Fibroblast of lung (primary cell): Measurements from ENCODE around the gene MKRN2. TPM values are rescaled to one million over a fixed set of nuclear protein-coding genes. Genes with fewer than 3 reads are reported as not detected.

Experiments
- DNase-seq, 2 donors: peaks; one replicate each; pipeline versions ENCODE4 v3.0.0 to v3.0.0-alpha.2; 2010; ENCODE audit warnings: low read depth in 2 of 2
- H2AFZ ChIP-seq: 2 replicates; pipeline ENCODE4 v1.5.1; 2012; ENCODE audit warnings: low read length, control low read depth, inconsistent platforms
- H3K27ac ChIP-seq: 2 replicates; pipeline ENCODE4 v1.5.1; 2011; ENCODE audit warnings: low read length, control low read depth; ENCODE audit not compliant: insufficient read depth
- H3K27me3 ChIP-seq: 2 replicates; pipeline ENCODE4 v1.5.1; 2011; ENCODE audit warnings: mild to moderate bottlenecking, low read length; ENCODE audit not compliant: control insufficient read depth, insufficient read depth
- H3K36me3 ChIP-seq: 2 replicates; pipeline ENCODE4 v1.5.1; 2011; ENCODE audit warnings: low read length; ENCODE audit not compliant: control insufficient read depth, insufficient read depth
- H3K4me1 ChIP-seq: 2 replicates; pipeline ENCODE4 v1.5.1; 2011; ENCODE audit warnings: low read length; ENCODE audit not compliant: control insufficient read depth, insufficient read depth; ENCODE audit errors: extremely low read depth
- H3K4me2 ChIP-seq: 2 replicates; pipeline ENCODE4 v1.5.1; 2011; ENCODE audit warnings: low read length, control low read depth; ENCODE audit not compliant: insufficient read depth; ENCODE audit errors: extremely low read depth
- H3K4me3 ChIP-seq, 4 experiments: fragments of 200-600 bp in 1 of 4; sonication (generic) in 1 of 4; replicated peaks in 1 of 4; 2 replicates each; pipeline ENCODE4 v1.5.1; 2011 to 2016; ENCODE audit warnings: low read length in 4 of 4, low read depth in 3 of 4, mild to moderate bottlenecking in 3 of 4, control low read depth in 2 of 4, inconsistent platforms in 1 of 4, mixed read lengths in 1 of 4; ENCODE audit not compliant: insufficient read depth in 1 of 4; ENCODE audit errors: control extremely low read depth in 1 of 4
- H3K79me2 ChIP-seq: 2 replicates; pipeline ENCODE4 v1.5.1; 2012; ENCODE audit warnings: mild to moderate bottlenecking, low read length, inconsistent platforms; ENCODE audit not compliant: control insufficient read depth, insufficient read depth
- H3K9ac ChIP-seq: 2 replicates; pipeline ENCODE4 v1.5.1; 2011; ENCODE audit warnings: mild to moderate bottlenecking, low read length, control low read depth; ENCODE audit not compliant: insufficient read depth
- H3K9me3 ChIP-seq: 2 replicates; pipeline ENCODE4 v1.5.1; 2012; ENCODE audit warnings: low read depth, low read length; ENCODE audit not compliant: control insufficient read depth, insufficient read depth
- H4K20me1 ChIP-seq: 2 replicates; pipeline ENCODE4 v1.5.1; 2011; ENCODE audit warnings: low read length; ENCODE audit not compliant: control insufficient read depth, insufficient read depth; ENCODE audit errors: extremely low read depth
- CTCF ChIP-seq, 2 donors: IDR thresholded peaks in 1 of 2; conservative IDR thresholded peaks in 1 of 2; 1 replicate in 1 of 2; 2 replicates in 1 of 2; pipeline ENCODE4 v1.5.1; 2011 to 2012; ENCODE audit warnings: low read length in 2 of 2, control low read depth in 1 of 2, inconsistent platforms in 1 of 2, low read depth in 1 of 2, mild to moderate bottlenecking in 1 of 2
- EZH2 ChIP-seq: IDR thresholded peaks from 2 replicates; pipeline ENCODE4 v1.5.1; 2012; ENCODE audit warnings: low read length, control low read depth, mild to moderate bottlenecking; ENCODE audit errors: missing control alignments
- polyA plus RNA-seq, 2 donors: library from polyadenylated mRNA; depleted of rRNA in 1 of 2; stranded (reverse) in 1 of 2; unstranded in 1 of 2; fragments of >200 nt; gene quantifications; 2 replicates each; pipeline ENCODE4 v1.2.1, GENCODE V29; 2011 to 2012; ENCODE audit warnings: missing spikeins in 1 of 2
- total RNA-seq: library from RNA; depleted of rRNA; stranded (reverse); fragments of >200 nt; gene quantifications from 2 replicates; pipeline ENCODE4 v1.2.1, GENCODE V29; 2014

The MKRN2 gene
- total and polyA plus RNA-seq, 2 donors (not counting 1 experiment from before 2014, with no cell fraction given), result 37.7 to 48.1 TPM

- Histone ChIP-seq H3K27ac (no peak overlapping the region), H3K9ac (no peak overlapping the region), H3K36me3 (no peaks in the 10 kb centered on the region), H3K79me2 (no peaks in the 10 kb centered on the region), H2AFZ (no peak overlapping the region), H3K4me1 (no peaks in the 10 kb centered on the region), H3K4me2 (no peak overlapping the region), H3K27me3 (no peaks in the 10 kb centered on the region), H4K20me1 (no peaks in the 10 kb centered on the region), H3K4me3 (no peak overlapping the region), H3K9me3 (no peaks in the 10 kb centered on the region)
- TF ChIP-seq CTCF (conservative IDR thresholded peaks at IDR 0.05 in 1 of 2, IDR thresholded peaks at IDR 0.05 in 1 of 2; ENCODE audit: low read depth in 1 of 2, low read length in 2 of 2) (no peak), EZH2 (no peak)
- DNase-seq, result no peak
Observed at GRCh38 chr3:12544652-12545472, 12.0 kb upstream of the MKRN2 start.

GRCh38 chr3:12545473-12545791 lies 11.5 kb upstream of the MKRN2 start, which contains the start of gene MKRN2OS:
TSS of gene MKRN2OS (minus strand) at chr3:12545499. CDS start at chr3:12545464, 35 bp downstream.
- DNase-seq, result no peak
- TF ChIP-seq EZH2 (no peak), CTCF (conservative IDR thresholded peaks at IDR 0.05 in 1 of 2, IDR thresholded peaks at IDR 0.05 in 1 of 2; ENCODE audit: low read depth in 1 of 2, low read length in 2 of 2) (no peak)

GRCh38 chr3:12549971-12550760 lies 6.7 kb upstream of the MKRN2 start:
- Histone ChIP-seq H3K36me3 (no peaks in the 10 kb centered on the region), H3K79me2 (no peaks in the 10 kb centered on the region), H3K27ac (no peak overlapping the region), H3K27me3 (no peaks in the 10 kb centered on the region), H3K4me2 (no peak overlapping the region), H3K9ac (no peak overlapping the region), H3K4me1 (no peaks in the 10 kb centered on the region), H2AFZ (no peak overlapping the region), H3K4me3 (no peak overlapping the region), H4K20me1 (no peaks in the 10 kb centered on the region), H3K9me3 (no peaks in the 10 kb centered on the region)
- TF ChIP-seq EZH2, result no peak
- no peak for TF ChIP-seq CTCF (conservative IDR thresholded peaks at IDR 0.05 in 1 of 2, IDR thresholded peaks at IDR 0.05 in 1 of 2; ENCODE audit: low read depth in 1 of 2, low read length in 2 of 2)
- DNase-seq, result no peak

More at GRCh38 chr3:12545473-12545791, 11.5 kb upstream of the MKRN2 start, which contains the start of gene MKRN2OS:
- Histone ChIP-seq H2AFZ (no peak within 1 kb of the TSS), H3K4me3 (no peak within 1 kb of the TSS), H3K4me2 (no peak within 1 kb of the TSS), H3K9ac (no peak within 1 kb of the TSS), H3K27me3 (no peaks in the 10 kb centered on the region), H3K9me3 (no peaks in the 10 kb centered on the region), H3K4me1 (no peaks in the 10 kb centered on the region), H3K79me2 (no peaks in the 10 kb centered on the region), H4K20me1 (no peaks in the 10 kb centered on the region), H3K27ac (no peak within 1 kb of the TSS), H3K36me3 (no peaks in the 10 kb centered on the region)
